Ureter (tissue), 1 donor: ENCODE data around the gene NRTN. TPM values are rescaled to one million over a fixed set of nuclear protein-coding genes. Genes with fewer than 3 reads are reported as not detected.

Experiments used
- DNase-seq: peaks from one replicate; pipeline ENCODE4 v3.0.0-alpha.2; 2020; ENCODE audit warnings: low spot score
- total RNA-seq: library from RNA; stranded (reverse); gene quantifications from one replicate; pipeline ENCODE4 v1.2.4, GENCODE V29; 2023
- donor health status: DM: yes; HTN: yes; CAD: no.

NRTN gene
- total RNA-seq, 1 donor from 2014 or later: 1.0 TPM

GRCh38 chr19:5814123-5814851, 9.4 kb downstream of the NRTN start:
- no peak for DNase-seq

- no peak for DNase-seq
Observed at GRCh38 chr19:5814852-5815246, 10.0 kb downstream of the NRTN start.

- no peak for DNase-seq
Observed at GRCh38 chr19:5817218-5817617, 12.4 kb downstream of the NRTN start.

- DNase-seq: no peak
Observed at GRCh38 chr19:5818594-5818993, 13.7 kb downstream of the NRTN start.

- no peak for DNase-seq
Observed at GRCh38 chr19:5820785-5821184, 15.9 kb downstream of the NRTN start.

GRCh38 chr19:5821521-5822180, 16.8 kb downstream of the NRTN start:
- DNase-seq: no peak

GRCh38 chr19:5822181-5822844, 17.4 kb downstream of the NRTN start:
- DNase-seq: no peak

GRCh38 chr19:5823579-5824281, 18.9 kb downstream of the NRTN start:
- no peak for DNase-seq

GRCh38 chr19:5824751-5825150, 19.9 kb downstream of the NRTN start:
- no peak for DNase-seq

- DNase-seq: no peak
Observed at GRCh38 chr19:5825178-5825577, 20.3 kb downstream of the NRTN start.

GRCh38 chr19:5826531-5827341, 21.9 kb downstream of the NRTN start:
- peak; percentile 86 for DNase-seq

- DNase-seq: no peak
Observed at GRCh38 chr19:5827342-5827890, 22.5 kb downstream of the NRTN start.

GRCh38 chr19:5827891-5828660, 23.2 kb downstream of the NRTN start:
- DNase-seq: peak; percentile 95

GRCh38 chr19:5828661-5829566, 24.0 kb downstream of the NRTN start:
- peak; percentile 68 for DNase-seq

GRCh38 chr19:5829567-5830310, 24.9 kb downstream of the NRTN start:
- no peak for DNase-seq

GRCh38 chr19:5831159-5831558, 26.3 kb downstream of the NRTN start:
- DNase-seq: no peak

GRCh38 chr19:5832061-5832460, 27.2 kb downstream of the NRTN start:
- no peak for DNase-seq

- DNase-seq: no peak
Observed at GRCh38 chr19:5832527-5833216, 27.8 kb downstream of the NRTN start.
